SKM-1 treated with dmso at 0.1 percent for 144 hours (cell line): Measurements from ENCODE around the gene TUBB4B.

Experiments used
- DNase-seq: peaks from one replicate; lab custom pipeline; 2025; ENCODE audit not compliant: unreplicated experiment; lab: John Stamatoyannopoulos, UW

TUBB4B gene

DNA sequence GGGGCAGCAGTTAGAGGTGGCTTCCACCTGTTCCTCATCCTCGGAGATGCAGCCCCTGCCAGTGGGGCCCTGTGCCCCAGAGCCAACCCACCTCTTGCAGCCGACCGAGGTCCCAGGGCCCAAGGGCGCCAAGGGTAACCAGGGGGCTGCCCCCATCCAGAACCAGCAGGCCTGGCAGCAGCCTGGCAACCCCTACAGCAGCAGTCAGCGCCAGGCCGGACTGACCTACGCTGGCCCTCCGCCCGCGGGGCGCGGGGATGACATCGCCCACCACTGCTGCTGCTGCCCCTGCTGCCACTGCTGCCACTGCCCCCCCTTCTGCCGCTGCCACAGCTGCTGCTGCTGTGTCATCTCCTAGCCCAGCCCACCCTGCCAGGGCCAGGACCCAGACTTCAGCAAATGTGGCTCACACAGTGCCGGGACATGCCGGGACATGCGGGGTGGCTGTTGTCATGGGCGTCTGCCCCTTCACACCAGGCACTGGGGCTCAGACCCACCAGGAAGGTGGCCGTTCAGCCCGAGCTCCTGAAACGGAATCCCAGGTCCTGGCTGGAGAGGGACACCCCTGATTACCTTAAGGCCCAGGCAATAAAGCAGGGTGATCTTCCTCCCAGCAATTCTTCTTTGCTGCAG lies 15.3 kb upstream of the TUBB4B start:
- no peak for DNase-seq

- no peak for DNase-seq
Observed at GRCh38 chr9:137226338-137227053, 14.6 kb upstream of the TUBB4B start.

- DNase-seq, result peak; percentile 50
Observed at GRCh38 chr9:137227054-137227852, 13.8 kb upstream of the TUBB4B start, which contains the start of gene RNF224. RNF224 (plus strand) TSS chr9:137227502; CDS start chr9:137228336, 834 bp downstream.

DNA sequence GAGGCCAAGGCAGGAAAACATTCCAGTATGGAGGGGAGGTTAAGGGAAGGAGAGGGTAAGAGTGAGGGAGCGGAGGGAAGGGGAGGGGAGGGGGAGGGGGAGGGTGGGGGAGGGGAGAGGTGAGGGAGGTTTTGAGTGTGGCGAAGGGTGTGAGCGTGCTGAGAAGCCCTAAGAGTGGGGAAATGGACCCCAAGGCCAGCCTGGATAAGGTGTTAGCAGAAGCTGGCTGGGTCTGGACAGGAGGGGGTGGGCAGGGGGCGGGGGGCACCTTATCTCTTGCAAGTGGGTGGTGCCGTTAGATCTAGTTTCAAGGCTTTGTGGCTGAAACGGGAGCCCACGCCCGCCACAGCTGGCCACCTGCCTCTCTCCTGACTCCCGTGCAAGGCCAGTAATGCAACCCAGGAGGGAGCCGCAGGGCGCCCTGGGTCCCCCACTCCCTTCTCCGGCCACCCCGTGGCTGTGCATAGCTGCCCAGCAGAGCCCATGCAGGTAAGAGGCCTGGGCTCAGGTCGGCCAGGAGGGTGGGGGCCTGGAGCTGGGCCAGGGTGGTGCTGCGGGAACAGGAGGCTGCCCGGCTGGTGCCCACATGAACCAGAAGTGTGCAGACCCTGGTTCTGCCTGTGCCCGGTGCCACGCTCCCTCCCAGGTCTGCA lies 13.1 kb upstream of the TUBB4B start:
- no peak for DNase-seq

GRCh38 chr9:137228506-137228967 lies 12.6 kb upstream of the TUBB4B start:
- DNase-seq, result no peak

DNA sequence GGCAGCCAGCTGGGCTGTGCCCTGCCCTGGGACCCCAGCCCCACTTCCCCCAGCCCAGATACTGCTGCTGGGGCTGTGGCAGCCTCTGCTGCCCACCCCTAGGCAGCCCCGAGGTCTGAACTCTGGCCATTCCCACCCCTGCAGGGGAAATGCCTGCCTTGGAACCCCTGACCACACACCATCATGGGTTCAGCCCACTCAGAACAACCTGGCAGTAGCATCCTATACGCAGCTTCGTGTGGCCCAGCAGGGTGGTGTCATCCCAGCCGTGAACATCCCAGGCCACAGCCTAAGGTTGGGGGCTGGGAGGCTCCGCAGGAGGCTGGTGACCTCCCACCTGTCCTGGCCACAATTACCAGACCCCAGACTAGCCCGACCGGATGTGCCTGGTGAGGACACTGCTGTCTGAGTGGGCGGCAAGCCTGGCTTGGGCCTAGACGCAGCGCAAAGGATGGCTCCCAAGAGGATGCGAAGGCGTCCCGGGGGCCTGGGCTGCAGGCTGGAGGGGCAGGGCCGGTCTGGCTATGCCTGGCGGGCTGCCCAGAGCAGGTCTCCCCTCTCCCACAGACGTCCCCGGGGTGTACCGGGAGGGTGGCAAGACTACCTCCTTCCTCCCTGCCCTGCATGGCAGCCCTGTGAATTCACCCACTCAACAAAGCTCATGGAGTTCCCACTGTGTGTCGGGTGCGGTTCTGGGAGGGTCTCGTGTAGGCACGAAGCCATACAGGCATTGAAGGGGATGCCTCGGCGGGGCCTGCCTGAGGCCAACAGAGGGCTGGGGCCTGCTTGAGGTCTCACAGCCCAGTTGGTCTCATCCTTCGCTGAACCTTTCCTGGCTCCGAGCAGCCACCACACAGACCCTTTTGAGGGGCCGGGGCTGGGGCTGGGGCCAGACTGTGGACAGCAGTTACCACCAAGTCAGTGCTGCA lies 11.9 kb upstream of the TUBB4B start:
- no peak for DNase-seq

DNA sequence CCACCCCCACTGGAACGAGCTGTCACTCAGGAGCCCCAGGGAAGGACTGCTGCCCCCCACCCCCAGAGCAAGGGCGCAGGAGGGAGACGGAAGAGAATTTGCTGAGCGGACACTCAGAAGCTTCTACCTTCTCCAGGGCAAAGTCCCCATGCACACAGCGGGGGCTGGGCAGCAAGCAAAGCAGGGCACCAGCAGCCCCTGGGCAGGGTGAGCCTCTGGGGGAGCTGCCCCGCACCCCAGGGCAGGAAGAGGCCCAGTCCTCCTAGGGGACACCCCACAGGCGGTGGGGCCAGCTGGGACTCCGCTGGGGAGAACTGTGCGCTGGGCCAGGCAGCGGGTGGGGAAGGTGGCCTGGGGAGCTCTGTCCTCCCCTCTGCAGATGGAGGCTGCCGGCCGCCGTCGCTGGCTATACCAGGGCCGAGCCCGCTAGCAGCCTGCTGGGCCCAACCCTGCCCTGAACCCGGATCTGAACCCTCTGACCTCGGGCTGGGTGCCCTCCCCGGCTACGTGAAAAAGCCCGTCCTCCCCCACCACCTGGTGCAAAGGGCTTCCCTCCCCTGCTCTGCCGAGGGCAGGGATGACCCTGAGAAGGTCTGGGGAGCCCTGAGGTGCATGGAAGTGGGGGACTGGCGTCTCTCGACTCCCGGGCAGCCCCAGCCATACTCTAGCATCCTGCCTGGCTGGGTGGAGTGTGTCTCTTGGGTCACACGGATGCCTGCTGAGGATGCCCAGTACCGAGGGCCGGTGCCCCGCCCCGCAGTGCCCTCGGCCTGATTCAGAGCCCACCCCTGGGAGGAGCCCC lies 11.0 kb upstream of the TUBB4B start:
- DNase-seq, result no peak

DNA sequence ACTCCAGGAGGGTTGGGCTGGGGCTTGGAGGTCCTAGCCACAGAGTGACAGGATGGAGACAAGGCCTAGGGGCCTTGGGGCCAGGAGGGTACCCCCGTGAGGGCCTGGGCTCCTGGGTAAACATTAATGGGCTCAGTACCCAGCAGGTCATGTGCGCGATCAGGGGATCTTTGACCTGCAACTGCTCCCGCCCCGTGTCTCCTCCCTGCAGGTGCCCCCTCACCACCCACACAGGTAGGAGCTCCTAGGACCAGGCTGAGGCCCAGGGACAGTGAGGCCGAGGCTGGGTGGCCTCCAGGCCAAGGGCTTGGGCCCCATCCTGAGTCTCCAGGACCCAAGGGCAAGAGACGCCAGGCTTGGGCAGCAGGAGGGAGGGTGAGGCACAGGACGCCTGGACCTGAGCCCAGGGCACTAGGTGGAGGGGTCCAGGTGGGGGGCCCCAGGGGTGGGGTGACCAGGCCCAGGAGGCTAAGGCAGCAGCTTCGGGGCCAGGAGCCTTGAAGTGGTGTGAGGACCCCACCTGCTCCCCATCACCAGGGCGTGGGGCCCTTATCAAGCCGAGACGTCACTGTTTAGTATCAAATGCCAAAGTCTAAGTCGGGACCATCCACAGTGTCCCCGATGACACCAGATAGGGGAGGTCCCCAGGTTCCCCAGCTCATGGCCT lies 10.2 kb upstream of the TUBB4B start, which contains the start of gene SLC34A3:
SLC34A3 (plus strand) TSS at position 197 of the 667 bp plus-strand sequence. CDS start 802 bp downstream, outside the sequence.
- no peak for DNase-seq

DNA sequence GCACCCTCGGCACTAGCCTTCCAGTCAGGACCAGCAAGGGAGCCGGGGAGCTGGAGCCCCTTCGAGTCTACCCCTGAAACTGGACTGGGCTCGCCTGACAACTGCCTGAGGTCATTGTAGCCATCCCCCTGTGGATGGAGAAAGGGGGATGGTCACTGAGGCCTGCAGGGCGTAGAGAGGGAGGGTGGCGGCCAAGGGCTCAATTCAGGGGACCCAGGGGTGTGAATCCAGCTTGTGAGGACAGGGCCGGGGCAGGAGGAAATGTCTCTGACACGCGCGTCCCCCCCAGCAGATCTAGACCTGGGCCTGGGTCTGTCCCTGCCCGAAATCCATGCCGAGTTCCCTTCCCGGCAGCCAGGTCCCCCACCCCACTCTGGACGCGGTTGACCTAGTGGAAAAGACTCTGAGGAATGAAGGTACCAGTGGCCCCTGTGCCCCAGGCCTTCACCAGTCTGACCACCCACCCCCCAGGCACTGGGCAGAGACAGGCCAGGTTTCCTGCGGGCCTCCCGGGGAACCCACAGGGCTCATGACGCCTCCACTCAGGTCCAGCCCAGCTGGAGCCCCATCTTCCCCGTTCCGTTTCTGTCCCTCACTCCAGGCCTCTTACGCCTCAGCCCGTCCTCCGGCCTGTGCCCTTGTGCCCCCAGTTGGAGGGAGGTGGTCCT lies 9.6 kb upstream of the TUBB4B start:
- no peak for DNase-seq

DNA sequence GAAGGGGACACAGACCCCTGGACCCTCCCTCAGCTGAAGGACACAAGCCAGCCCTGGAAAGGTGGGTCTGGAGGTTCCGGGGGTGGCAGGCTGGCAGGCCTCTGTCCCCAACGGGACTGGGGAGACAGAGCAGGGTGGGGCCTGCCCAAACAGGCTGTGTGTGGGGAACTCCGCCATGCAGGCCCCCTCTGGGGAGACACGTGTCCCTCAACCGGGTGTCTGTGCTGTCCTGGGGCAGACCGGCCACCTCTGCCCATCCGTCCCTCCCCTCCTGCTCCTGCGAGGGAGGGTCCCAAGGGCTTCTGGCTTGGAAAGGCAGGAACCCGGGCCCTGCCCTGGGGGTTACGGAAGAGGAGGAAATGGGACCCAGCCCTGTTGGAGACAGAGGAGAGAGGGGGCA lies 9.0 kb upstream of the TUBB4B start:
- no peak for DNase-seq

GRCh38 chr9:137232510-137232909 lies 8.6 kb upstream of the TUBB4B start:
- DNase-seq, result no peak

DNA sequence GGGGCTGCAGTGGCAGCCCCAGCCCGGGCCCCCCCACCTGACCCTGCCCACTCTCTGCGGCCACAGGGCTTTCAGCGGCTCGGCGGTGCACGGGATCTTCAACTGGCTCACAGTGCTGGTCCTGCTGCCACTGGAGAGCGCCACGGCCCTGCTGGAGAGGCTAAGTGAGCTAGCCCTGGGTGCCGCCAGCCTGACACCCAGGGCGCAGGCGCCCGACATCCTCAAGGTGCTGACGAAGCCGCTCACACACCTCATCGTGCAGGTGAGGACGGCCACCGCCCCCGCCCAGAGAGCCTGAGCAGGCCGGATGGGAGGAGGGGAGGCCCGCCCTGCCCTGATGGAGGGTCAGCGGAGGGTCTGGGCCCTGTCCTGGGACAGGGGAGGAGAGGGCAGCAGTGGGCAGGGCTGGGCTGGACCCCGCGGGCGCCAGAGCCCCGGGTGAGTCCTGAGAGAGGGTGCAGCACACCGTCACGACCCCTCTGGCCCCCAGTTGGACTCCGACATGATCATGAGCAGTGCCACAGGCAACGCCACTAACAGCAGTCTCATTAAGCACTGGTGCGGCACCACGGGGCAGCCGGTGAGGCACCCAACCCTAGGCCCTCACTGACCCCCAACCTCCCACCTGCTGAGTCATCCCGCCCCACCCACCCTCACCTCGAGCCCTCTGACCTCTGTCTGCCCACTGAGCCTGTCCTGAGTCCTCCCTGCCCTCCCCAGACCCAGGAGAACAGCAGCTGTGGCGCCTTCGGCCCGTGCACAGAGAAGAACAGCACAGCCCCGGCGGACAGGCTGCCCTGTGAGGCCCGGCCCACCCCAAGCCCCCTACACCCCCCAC lies 7.7 kb upstream of the TUBB4B start:
- no peak for DNase-seq

DNA sequence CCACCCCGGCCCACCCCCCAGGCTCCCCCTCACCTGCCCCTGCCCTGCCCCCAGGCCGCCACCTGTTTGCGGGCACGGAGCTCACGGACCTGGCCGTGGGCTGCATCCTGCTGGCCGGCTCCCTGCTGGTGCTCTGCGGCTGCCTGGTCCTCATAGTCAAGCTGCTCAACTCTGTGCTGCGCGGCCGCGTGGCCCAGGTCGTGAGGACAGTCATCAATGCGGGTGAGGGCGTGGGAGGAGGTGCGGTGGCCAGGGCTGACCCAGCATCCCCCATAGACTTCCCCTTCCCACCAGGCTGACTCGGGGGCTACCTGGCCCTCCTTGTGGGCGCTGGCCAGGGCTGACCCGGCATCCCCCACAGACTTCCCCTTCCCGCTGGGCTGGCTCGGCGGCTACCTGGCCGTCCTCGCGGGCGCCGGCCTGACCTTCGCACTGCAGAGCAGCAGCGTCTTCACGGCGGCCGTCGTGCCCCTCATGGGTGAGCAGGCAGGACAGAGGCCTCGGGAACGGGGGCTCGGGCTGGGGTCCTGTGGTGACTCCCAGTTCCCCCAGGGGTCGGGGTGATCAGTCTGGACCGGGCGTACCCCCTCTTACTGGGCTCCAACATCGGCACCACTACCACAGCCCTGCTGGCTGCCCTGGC lies 6.9 kb upstream of the TUBB4B start:
- DNase-seq, result no peak

DNA sequence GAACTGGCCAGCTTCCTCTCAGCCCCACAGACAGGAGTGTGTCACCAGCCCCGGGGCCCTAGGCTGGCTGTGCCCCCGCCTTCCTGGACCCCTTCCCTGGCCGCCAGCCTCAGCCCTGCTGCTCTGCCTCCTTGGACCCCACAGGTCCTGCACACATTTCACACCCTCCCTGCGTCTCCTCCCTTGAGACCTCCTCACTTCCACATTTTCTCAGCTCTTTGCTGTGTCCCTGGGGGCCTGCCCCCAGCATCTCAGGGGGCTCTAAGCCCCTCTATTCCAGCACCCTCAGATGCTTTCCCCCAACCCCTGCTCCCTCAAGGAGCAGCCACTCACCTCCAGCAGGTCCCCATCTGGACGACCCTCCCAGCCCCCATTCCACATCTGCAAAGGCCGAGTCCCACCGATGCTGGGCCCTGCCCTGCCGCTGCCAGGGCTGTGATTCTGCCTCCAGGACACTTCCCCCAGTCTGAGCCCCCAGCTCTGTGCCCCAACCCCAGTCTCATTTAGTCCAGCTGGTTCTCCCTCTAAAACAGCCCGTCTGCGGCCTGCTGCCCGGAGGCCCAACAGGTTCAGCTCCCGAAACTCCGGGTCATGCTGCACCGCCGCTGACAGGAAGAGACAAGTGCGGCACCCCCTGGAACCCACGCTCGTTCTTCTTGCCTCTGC lies 6.2 kb upstream of the TUBB4B start:
- DNase-seq, result no peak

DNA sequence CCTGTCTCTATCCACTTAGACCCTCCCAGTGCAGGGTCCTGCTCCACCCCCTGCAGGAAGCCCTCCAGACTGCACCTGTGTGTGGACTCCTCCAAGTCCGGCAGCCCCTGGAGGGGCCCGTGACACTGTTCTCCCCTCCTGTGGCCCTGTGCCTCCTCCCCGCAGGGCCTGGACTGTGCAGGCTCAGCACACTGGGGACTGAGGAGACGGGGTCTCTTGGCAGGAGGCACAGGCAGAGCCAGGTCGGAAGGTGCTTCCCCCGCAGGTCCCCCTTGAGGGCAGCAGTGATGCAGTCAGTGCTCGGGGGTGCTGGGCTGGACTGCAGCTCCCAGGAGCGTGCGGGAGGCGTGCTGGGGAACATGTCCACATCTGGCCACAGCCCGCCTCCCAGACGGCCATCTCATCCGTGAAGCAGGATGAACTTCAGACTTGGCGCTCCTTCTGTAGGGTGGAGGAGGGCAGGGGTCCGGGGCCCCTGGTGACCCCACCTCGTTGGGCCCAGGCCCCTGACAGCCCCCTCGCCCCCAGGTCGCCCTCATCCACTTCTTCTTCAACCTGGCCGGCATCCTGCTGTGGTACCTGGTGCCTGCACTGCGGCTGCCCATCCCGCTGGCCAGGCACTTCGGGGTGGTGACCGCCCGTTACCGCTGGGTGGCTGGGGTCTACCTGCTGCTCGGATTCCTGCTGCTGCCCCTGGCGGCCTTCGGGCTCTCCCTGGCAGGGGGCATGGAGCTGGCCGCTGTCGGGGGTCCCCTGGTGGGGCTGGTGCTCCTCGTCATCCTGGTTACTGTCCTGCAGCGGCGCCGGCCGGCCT lies 5.5 kb upstream of the TUBB4B start:
- DNase-seq, result no peak
